H1 (cell line): Measurements from ENCODE around the gene BAG2.

ENCODE experiments used
- ATF2 ChIP-seq: IDR thresholded peaks from 2 replicates; pipeline ENCODE4 v1.6.1; 2012; ENCODE audit warnings: low read length, inconsistent platforms
- BCL11A ChIP-seq, 2 experiments: IDR thresholded peaks; one replicate each; pipeline ENCODE4 v1.6.1; 2011; ENCODE audit warnings: low read depth in 2 of 2, low read length in 2 of 2, mild to moderate bottlenecking in 2 of 2
- CEBPB ChIP-seq: IDR thresholded peaks from 2 replicates; pipeline ENCODE4 v1.6.1; 2012; ENCODE audit warnings: low read depth, low read length
- CHD7 ChIP-seq: fragments of 300-600 bp; sonication (generic); IDR thresholded peaks from 2 replicates; pipeline ENCODE4 v1.7.1; 2012; ENCODE audit warnings: low read length, moderate library complexity, mild to moderate bottlenecking, inconsistent platforms; ENCODE audit not compliant: insufficient replicate concordance
- EP300 ChIP-seq, 2 experiments: IDR thresholded peaks; 1 replicate in 1 of 2; 2 replicates in 1 of 2; pipeline ENCODE4 v1.6.1; 2011 to 2012; ENCODE audit warnings: low read depth in 2 of 2, low read length in 2 of 2, mild to moderate bottlenecking in 2 of 2, borderline replicate concordance in 1 of 2, inconsistent platforms in 1 of 2, moderate library complexity in 1 of 2
- EZH2 ChIP-seq: fragments of 200-600 bp; sonication (generic); IDR thresholded peaks from 2 replicates; pipeline ENCODE4 v1.7.1; 2012; ENCODE audit warnings: low read depth, mild to moderate bottlenecking, moderate library complexity, low read length, inconsistent platforms; ENCODE audit not compliant: severe bottlenecking
- POLR2A ChIP-seq, 2 experiments: IDR thresholded peaks; 1 replicate in 1 of 2; 2 replicates in 1 of 2; pipeline ENCODE4 v1.6.1; 2011; ENCODE audit warnings: low read depth in 2 of 2, low read length in 2 of 2, mild to moderate bottlenecking in 2 of 2; ENCODE audit errors: control extremely low read depth in 1 of 2
- RXRA ChIP-seq: IDR thresholded peaks from 2 replicates; pipeline ENCODE4 v1.6.1; 2011; ENCODE audit warnings: low read depth, mild to moderate bottlenecking, low read length, moderate library complexity; ENCODE audit not compliant: insufficient read depth
- SUZ12 ChIP-seq: fragments of 200-600 bp; sonication (generic); IDR thresholded peaks from 2 replicates; pipeline ENCODE4 v1.6.1; 2012; ENCODE audit warnings: mild to moderate bottlenecking, inconsistent platforms, low read length, moderate library complexity, mixed read lengths
- TAF1 ChIP-seq: IDR thresholded peaks from 2 replicates; pipeline ENCODE4 v1.6.1; 2011; ENCODE audit warnings: mild to moderate bottlenecking, low read depth, low read length
- USF2 ChIP-seq: IDR thresholded peaks from 2 replicates; pipeline ENCODE4 v1.6.1; 2011; ENCODE audit warnings: low read length, improper control_type of control experiment

GRCh38 chr6:57207872-57208271, 35.7 kb downstream of the BAG2 start:
- no peak for TF ChIP-seq CEBPB
- no peak for TF ChIP-seq SUZ12
- no peak for TF ChIP-seq TAF1
- no peak for TF ChIP-seq EP300 (IDR thresholded peaks at IDR 0.05; ENCODE audit: borderline replicate concordance in 1 of 2, low read depth in 2 of 2, low read length in 2 of 2)
- TF ChIP-seq BCL11A (IDR thresholded peaks at IDR 0.05; ENCODE audit: low read depth in 2 of 2, low read length in 2 of 2) = no peak
- no peak for TF ChIP-seq CHD7
- no peak for TF ChIP-seq EZH2
- no peak for TF ChIP-seq ATF2
- no peak for TF ChIP-seq RXRA
- no peak for TF ChIP-seq USF2
- no peak for TF ChIP-seq POLR2A (IDR thresholded peaks at IDR 0.05; ENCODE audit: control extremely low read depth in 1 of 2, low read depth in 2 of 2, low read length in 2 of 2)
